ENCODE measurements around the gene GPR37L1. TPM values are rescaled to one million over a fixed set of nuclear protein-coding genes. Genes with fewer than 3 reads are reported as not detected.

Gene GPR37L1
- polyA plus RNA-seq, 1 donor from 2014 or later = not detected

DNA sequence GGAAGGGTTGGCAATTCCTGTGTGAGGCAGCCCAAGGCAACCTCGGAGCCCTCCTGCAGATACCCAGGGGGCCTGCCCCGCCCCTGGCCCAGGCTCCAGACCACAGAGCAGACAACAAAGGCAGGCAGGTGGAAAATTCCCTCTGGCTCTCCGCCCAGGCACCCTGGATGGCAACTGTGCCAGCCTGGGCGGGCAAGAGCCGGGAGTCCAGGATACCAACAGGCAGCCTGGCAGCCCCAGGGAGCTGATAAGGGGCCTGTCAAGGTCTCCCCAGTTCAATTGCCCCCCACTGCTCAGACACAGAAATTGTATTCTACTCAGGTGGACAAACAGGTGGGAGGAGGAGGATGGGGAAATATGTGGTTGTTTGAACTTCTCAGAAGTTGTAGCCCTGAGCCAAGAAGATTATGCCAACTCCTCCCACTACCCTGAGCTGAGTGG is 15.4 kb upstream of the GPR37L1 start:
- TF ChIP-seq RAD21 (conservative IDR thresholded peaks at IDR 0.05) = no peak
- TF ChIP-seq EZH2 (IDR thresholded peaks at IDR 0.05; ENCODE audit: borderline replicate concordance, insufficient read depth, low read length, poor library complexity, severe bottlenecking) = no peak
- TF ChIP-seq SMC3 (conservative IDR thresholded peaks at IDR 0.05; ENCODE audit: poor library complexity) = no peak
- no peak for TF ChIP-seq EP300 (conservative IDR thresholded peaks at IDR 0.05; ENCODE audit: poor library complexity, severe bottlenecking)
- TF ChIP-seq POLR2AphosphoS5 (IDR thresholded peaks at IDR 0.05) = no peak
- TF ChIP-seq, protein P1, sequence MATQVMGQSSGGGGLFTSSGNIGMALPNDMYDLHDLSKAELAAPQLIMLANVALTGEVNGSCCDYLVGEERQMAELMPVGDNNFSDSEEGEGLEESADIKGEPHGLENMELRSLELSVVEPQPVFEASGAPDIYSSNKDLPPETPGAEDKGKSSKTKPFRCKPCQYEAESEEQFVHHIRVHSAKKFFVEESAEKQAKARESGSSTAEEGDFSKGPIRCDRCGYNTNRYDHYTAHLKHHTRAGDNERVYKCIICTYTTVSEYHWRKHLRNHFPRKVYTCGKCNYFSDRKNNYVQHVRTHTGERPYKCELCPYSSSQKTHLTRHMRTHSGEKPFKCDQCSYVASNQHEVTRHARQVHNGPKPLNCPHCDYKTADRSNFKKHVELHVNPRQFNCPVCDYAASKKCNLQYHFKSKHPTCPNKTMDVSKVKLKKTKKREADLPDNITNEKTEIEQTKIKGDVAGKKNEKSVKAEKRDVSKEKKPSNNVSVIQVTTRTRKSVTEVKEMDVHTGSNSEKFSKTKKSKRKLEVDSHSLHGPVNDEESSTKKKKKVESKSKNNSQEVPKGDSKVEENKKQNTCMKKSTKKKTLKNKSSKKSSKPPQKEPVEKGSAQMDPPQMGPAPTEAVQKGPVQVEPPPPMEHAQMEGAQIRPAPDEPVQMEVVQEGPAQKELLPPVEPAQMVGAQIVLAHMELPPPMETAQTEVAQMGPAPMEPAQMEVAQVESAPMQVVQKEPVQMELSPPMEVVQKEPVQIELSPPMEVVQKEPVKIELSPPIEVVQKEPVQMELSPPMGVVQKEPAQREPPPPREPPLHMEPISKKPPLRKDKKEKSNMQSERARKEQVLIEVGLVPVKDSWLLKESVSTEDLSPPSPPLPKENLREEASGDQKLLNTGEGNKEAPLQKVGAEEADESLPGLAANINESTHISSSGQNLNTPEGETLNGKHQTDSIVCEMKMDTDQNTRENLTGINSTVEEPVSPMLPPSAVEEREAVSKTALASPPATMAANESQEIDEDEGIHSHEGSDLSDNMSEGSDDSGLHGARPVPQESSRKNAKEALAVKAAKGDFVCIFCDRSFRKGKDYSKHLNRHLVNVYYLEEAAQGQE (IDR thresholded peaks at IDR 0.05; ENCODE audit: borderline replicate concordance) = no peak
- Histone ChIP-seq H3K27ac (ENCODE audit: low read length) (no peak overlapping the region), H3K9ac (ENCODE audit: low read length) (peak overlapping the region; percentile 34), H3K36me3 (ENCODE audit: insufficient read depth, low read length) (no peaks in the 10 kb centered on the region), H2AFZ (ENCODE audit: low read depth, low read length) (peak overlapping the region; percentile 60), H4K20me1 (ENCODE audit: insufficient read depth) (no peaks in the 10 kb centered on the region), H3F3A (ENCODE audit: insufficient read depth, low read length, poor library complexity, severe bottlenecking) (no peaks in the 10 kb centered on the region), H3K9me3 (ENCODE audit: low read length) (no peaks in the 10 kb centered on the region), H3K9me2 (ENCODE audit: insufficient read depth, low read length) (no peaks in the 10 kb centered on the region), H3K79me2 (replicated peaks; ENCODE audit: insufficient read depth, low read length) (no peaks in the 10 kb centered on the region), H3K4me2 (ENCODE audit: low read length) (no peak overlapping the region), H3K4me3 (ENCODE audit: low read length) (peak overlapping the region; percentile 47), H3K27me3 (ENCODE audit: insufficient read depth, low read depth, low read length) (no peaks in the 10 kb centered on the region)

DNA sequence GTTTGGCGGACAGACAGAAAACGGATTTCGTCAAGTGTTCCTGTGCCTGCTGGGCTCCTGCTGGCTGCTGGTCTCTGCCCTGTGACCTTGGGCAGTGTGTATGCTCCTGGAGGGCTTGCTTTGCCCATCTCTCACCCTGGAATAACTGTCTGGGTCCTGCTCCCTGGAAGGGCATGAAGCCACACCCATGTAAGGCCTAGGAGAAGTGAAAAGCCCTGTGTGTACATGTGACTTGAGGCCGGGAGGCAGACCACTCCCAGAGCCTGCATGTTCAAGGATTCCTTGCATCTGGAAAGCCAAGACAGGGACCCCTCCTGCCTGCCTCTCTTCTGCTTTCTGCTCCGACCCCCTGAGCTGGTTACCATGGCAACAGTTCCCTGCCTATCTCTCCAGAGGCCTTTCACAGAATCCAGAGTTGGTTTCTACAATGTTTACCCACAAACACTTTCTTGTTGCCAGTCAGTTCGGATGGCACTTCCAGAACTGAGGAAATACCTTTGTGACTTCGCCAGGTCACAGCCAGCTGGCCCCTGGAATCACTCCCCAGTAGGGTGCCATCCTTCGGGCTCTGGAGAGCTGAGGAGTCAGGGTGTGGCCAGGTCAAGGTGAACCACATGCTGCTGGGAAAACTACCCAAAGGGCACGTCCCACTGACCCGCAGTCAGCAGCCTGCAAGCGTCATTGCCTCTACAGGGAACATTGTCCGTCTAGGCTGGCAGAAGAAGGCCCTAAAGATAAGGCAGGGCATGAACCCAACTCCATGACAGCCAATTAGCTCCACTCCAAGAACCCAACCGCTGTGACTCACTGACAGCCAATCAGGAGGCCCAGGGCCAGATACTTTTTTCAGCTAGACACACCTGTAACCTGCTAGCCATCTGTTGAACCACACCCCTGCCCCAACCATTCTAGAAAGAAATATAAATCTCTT is 14.7 kb upstream of the GPR37L1 start:
- Histone ChIP-seq H3K9ac (ENCODE audit: low read length) (peak overlapping the region; percentile 34), H3K27ac (ENCODE audit: low read length) (no peak overlapping the region), H3K36me3 (ENCODE audit: insufficient read depth, low read length) (no peaks in the 10 kb centered on the region), H3F3A (ENCODE audit: insufficient read depth, low read length, poor library complexity, severe bottlenecking) (no peaks in the 10 kb centered on the region), H3K9me2 (ENCODE audit: insufficient read depth, low read length) (no peaks in the 10 kb centered on the region), H3K27me3 (ENCODE audit: insufficient read depth, low read depth, low read length) (no peaks in the 10 kb centered on the region), H3K4me2 (ENCODE audit: low read length) (no peak overlapping the region), H2AFZ (ENCODE audit: low read depth, low read length) (peak overlapping the region; percentile 60), H3K9me3 (ENCODE audit: low read length) (no peaks in the 10 kb centered on the region), H3K4me3 (ENCODE audit: low read length) (peak overlapping the region; percentile 47), H3K79me2 (replicated peaks; ENCODE audit: insufficient read depth, low read length) (no peaks in the 10 kb centered on the region), H4K20me1 (ENCODE audit: insufficient read depth) (no peaks in the 10 kb centered on the region)
- no peak for TF ChIP-seq MXI1 (conservative IDR thresholded peaks at IDR 0.05; ENCODE audit: poor library complexity, severe bottlenecking)
- TF ChIP-seq, protein P2, sequence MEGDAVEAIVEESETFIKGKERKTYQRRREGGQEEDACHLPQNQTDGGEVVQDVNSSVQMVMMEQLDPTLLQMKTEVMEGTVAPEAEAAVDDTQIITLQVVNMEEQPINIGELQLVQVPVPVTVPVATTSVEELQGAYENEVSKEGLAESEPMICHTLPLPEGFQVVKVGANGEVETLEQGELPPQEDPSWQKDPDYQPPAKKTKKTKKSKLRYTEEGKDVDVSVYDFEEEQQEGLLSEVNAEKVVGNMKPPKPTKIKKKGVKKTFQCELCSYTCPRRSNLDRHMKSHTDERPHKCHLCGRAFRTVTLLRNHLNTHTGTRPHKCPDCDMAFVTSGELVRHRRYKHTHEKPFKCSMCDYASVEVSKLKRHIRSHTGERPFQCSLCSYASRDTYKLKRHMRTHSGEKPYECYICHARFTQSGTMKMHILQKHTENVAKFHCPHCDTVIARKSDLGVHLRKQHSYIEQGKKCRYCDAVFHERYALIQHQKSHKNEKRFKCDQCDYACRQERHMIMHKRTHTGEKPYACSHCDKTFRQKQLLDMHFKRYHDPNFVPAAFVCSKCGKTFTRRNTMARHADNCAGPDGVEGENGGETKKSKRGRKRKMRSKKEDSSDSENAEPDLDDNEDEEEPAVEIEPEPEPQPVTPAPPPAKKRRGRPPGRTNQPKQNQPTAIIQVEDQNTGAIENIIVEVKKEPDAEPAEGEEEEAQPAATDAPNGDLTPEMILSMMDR (IDR thresholded peaks at IDR 0.05; ENCODE audit: poor library complexity, severe bottlenecking) = no peak
- TF ChIP-seq EZH2 (IDR thresholded peaks at IDR 0.05; ENCODE audit: borderline replicate concordance, insufficient read depth, low read length, poor library complexity, severe bottlenecking) = no peak
- TF ChIP-seq EP300 (conservative IDR thresholded peaks at IDR 0.05; ENCODE audit: poor library complexity, severe bottlenecking) = peak; percentile 44
- no peak for TF ChIP-seq SMC3 (conservative IDR thresholded peaks at IDR 0.05; ENCODE audit: poor library complexity)
- TF ChIP-seq RAD21 (conservative IDR thresholded peaks at IDR 0.05) = no peak
- TF ChIP-seq, protein P1 (IDR thresholded peaks at IDR 0.05; ENCODE audit: borderline replicate concordance) = peak; percentile 42
- TF ChIP-seq TAF1 (IDR thresholded peaks at IDR 0.05; ENCODE audit: low read depth) = no peak
- peak; percentile 57 for TF ChIP-seq POLR2AphosphoS5 (IDR thresholded peaks at IDR 0.05)
